GM12892 (cell line): ENCODE results near the gene ADSL.

Experiments used
- POLR2AphosphoS5 ChIP-seq: IDR thresholded peaks from 2 replicates; pipeline ENCODE4 v1.6.1; 2011; ENCODE audit warnings: low read depth, low read length, control low read depth
- TAF1 ChIP-seq: IDR thresholded peaks from 2 replicates; pipeline ENCODE4 v1.6.1; 2011; ENCODE audit warnings: low read depth, mild to moderate bottlenecking, control low read depth, low read length, borderline replicate concordance

- TF ChIP-seq POLR2AphosphoS5, result no peak
- TF ChIP-seq TAF1, result no peak
These were observed 36.1 kb upstream of the ADSL start for GRCh38 chr22:40310081-40310767.
